NCI-H526 treated with DMSO at 0.1 percent for 48 hours (cell line): ENCODE results near the gene C1orf52.

Source experiments
- DNase-seq: peaks from one replicate; lab custom pipeline; 2025; lab: John Stamatoyannopoulos, UW

Gene C1orf52

DNA sequence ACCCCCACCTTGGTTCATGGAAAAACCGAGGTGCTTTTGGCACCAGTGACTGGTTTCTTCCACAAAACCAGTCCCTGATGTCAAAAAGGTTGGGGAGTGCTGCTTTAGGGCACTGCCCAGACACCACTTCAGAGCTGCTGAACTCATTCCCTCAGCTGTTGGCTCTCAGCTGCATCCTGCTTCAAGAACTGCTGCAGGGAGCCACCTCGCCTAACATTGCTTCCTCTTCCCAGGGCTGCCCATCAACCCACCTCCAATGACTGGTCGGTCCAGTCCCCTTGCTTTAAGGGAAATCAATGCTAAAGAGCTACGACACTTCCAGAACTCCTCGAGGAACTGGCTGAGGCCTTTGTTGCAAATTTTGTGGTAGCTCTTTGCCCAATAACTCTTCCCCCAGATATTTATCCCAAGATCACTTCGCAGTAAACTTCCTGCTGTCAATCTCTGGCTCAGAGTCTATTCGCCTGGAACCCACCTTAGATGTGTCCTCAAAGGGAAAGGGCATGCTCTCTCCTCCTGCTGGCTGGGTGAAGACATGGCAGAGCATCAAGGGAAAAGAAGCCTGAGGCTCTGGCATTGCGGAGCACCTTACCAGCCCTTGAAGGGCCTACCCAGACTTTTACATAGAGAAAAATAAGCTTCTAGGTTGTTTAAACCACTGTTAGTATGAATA lies 29.0 kb downstream of the C1orf52 start:
- DNase-seq: no peak

DNA sequence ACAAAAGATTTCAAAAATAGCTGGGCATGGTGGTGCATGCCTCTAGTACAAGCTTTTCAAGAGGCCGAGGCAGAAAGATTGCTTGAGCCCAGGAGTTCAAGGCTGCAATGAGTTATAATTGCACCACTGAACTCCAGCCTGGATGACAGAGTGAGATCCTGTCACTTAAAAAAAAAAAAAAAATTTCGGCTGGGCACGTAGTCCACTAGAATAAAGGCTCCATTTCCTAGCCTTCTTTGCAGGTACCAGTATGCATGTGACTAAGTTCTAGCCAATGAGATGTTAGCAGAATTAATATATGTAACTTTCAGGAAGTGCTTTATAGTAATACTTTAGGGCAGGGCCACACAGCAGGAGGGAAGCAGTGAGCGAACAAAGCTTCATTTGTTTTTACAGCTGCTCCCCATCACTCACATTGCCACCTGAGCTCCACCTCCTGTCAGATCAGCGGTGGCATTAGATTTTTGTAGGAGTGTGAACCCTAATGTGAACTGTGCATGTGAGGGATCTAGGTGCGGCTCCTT lies 29.8 kb downstream of the C1orf52 start:
- no peak for DNase-seq

DNA sequence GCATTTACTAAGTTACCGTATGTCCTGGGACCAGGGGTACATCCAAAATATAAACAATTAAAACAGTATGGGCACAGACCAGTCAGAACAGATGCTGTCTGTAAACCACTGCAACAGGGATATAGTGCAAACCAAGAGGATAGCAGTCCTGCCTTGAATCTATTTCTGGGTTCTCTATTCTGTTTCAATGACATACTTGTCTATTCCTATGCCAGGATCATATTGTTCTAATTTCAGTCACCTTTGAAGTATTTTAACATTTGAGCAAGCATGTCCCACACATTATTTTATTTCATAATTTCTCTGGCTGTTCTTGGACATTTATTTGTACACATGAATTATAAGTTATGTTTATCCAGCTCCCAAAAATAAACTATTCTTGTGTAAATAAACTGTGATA lies 30.5 kb downstream of the C1orf52 start:
- DNase-seq: no peak

DNA sequence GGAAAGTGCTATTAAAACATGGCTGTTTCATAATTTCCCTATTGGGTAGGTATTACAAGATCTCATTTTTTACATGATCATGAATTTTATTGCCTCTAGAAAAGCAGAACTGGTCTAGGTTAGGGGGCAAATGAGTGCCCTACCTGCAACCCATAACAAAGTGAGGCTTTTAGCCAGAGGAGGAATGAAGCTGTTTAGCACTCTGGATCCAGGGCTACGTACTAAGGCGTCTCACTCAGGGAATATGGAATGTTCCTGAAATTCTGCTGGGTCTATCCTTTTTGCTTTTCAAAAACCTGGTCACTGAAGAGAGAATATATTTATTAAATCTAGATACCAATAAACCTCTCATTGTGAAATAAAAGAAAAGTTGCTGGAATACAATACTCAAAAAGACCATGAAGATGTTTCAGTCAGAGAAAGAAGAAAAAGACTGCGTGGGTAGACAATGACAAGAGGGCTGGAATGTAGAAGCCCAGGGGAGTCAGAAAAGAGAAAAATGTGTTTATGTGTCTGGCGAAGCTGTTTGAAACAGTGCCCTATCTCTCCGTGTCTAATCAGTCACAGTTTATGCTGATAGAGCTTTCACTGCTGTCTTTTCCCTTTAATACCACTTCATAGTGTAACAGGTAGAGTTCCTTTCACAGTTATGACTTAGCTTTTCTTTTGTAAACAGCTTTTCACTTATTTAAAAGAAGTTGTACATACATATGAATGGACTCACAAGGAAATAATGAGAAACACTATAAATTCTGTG lies 33.7 kb downstream of the C1orf52 start:
- no peak for DNase-seq

DNA sequence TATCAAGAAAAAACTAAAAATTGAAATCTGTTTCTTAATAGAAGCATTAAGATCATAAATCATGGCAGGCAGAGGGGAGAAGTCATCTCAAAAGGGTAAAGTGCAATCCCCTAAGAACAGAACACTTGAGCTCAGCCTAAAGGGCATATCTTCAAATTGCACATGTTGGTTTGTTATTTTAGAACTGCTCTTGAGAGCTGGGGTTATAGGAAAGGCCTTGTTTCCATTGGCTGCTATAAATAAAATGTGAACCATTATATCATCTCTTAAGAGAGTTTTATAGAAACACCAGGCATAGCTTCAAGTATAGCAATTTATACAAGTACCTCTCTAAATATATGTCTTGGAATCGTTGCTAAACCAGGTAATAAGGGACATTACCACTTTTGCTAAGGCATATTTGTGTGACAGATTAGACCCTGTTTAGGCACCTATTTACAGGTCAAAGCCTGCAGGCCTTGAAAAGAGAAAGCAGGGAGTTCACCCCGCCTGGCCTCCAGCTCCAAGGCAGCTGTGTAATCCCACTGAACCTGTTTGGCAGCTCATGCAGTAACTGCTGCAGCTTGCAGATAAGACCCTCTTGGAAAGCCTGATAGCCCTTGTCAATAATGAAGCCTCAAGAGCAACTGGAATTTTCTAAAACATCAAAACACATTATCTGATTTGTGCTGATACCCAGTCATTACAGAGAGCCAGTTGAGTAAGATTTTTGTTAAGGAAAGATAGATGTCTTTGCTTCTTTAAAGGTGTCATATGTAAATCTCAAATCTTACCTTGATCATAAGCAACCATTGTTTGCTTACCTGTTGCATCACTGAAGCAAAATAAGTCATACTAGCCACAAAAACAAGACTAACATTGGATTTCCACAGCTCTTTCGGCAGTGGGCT lies 34.5 kb downstream of the C1orf52 start:
- DNase-seq: peak; percentile 43

DNA sequence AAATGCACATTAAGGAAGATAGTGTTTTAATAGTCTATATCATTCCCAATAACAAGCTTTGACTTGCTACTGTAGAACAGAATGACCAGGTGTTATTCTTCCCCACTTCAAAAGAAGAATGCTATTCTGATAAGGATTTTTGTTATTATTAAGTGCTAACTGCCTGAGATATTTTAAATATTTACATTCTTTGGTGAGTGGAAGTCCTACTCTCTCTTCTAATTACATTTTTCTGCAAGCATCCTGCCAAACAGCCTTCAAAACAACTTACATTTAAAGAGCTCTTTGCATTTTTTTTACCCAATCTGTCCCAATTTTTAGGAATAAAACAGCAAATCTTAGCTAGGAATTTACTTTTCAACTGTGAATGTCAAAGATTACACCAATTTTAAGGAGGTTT lies 35.2 kb downstream of the C1orf52 start:
- DNase-seq: no peak

DNA sequence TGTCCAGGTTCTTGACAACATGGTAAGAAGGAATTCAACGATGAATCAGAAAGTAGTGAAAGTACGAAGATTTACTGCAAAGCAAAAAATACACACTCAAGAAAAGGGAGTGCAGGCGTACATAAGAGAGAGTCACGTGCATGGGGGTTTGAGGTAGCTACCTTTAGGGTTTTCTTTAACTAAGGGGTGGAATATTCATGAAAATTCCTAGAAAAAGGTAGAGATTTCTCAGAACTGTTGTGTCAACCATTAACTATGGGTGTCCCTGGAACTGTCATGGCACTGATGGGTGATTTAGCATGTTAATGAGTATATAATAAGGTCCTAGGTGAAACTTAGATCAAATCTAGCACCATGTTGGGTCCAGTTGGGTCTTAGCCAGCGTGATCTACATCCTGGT lies 36.1 kb downstream of the C1orf52 start:
- no peak for DNase-seq

DNA sequence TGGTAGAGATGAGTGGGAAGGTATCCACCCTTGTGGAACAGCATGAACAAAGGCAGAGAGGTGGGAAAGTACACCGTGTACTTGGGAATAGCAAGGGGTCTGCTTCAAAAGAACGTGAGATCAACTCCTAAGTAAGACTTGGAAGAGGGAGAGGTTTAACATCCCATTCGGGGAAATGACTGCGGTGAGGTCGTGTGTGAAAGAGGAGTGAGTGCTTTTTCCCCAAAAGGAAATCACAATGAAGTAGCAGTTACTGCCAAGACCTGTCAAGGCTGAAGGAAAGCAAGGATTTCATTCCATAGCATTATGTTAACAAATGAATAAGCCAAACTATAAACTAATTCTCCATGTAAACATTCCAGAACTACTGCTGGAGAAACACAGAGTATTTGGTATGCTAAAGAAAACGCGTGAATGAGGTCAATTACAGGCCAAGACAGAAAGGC lies 38.7 kb downstream of the C1orf52 start:
- no peak for DNase-seq

DNA sequence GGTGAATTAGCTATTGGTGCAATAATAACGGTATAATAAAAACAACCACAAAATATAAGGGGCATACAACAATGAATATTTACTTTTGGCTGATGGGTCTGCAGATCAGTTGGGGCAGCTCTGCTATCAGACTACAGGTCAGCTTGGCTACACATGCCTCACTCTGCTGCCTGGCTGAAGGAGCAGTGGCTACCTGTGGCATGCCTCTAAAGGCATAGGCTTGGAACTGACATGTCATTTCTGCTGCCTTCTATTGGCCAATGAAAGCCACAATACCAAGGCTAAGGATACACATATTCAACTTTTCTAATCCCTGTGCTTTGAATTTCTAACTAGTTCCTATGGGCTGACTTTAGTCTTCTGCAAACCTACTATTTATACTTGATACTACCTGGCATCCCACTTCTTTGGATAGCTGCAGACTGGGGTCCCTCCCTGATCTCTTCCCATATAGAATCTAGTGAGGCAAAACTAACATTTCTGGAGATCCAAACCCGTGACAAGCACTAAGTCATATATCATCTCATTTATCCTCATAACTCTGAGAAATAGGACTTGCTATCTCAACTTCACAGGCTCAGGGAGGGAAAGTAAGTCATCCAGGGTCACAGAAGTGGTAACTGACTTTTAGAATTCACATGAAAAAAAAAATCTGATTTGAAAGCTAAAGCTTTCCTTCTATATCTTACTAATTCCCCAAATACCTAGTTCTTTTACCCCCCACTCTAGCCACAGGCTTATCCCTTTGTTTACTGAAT lies 39.4 kb downstream of the C1orf52 start:
- no peak for DNase-seq

DNA sequence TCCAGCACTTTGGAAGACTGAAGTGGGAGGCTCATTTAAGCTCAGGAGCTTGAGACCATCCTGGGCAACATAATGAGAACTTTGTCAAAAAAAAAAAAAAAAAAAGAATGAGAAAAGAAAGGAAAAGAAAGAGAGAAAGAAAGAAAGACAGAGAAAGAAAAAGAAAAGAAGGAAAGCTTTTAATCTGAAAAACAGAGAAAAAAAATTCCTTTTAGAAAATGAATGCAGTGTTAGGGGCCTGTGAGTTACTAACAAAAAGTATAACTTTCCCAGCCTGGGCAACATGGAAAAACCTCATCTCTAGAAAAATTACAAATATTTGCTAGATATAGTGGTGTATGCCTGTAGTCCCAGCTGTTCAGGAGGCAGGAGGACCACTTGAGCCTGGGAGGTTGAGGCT lies 42.8 kb downstream of the C1orf52 start:
- no peak for DNase-seq

DNA sequence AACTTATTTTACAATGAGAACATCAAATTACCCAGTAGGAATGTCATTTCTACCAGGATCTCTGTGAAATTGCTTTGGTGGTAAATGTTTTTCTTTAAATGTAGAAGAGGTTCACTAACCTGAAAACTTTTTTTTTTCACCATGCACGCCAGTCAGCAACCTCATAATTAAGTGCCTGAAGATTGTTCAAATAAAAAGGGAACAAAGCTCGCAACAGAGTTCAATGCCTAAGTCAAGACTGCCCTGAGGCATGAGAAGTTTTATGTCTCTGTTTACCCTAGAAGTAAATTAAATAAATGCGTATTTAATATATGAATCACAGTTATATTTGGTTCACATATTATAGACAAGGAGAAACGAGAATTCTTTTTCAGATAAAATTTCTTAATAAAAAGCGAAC lies 44.8 kb downstream of the C1orf52 start:
- DNase-seq: no peak

DNA sequence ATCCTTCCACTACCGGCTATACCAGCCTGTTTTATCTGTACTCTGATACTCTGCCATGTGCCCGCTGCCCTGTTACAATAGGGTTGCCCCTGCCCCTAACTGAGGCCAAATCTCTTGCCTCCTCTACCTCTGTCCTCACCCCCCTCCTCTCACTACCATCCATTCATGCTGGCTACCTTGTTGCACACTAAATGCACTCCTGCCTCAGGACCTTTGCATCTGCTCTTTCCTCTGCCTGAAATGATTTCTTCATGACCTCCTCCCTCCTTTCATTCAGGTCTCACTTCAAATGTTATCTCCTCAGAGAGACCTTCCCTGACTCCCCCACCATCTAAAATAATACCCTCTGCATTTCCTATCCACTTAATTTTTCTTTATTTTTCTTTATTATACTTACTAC lies 51.0 kb downstream of the C1orf52 start:
- DNase-seq: no peak

DNA sequence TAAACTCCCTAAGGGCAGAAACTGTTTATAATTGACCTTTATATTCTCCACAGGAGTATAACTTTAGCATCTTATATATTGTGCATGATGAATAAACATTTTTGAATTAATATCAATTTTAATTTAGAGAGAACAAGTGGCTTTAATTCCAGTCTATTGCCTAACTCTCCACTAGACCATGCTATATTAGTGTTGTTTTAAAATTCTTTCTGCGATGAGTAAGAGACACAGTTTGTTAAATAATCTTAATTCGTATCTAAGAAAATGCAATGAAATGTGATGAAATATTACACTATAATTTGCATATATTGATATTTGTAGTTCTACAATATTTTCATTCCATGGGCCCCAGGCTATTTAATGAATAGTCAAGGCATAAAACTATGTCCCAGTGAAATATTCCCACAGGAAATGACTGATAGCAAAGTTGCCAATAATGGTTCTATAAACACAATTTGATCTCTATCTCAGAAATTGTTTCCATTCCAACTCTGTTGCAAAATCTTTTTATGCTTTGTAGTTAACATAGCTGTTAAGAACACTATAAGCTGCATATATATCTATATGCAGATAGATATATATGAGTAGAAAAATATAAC lies 55.8 kb downstream of the C1orf52 start:
- no peak for DNase-seq

DNA sequence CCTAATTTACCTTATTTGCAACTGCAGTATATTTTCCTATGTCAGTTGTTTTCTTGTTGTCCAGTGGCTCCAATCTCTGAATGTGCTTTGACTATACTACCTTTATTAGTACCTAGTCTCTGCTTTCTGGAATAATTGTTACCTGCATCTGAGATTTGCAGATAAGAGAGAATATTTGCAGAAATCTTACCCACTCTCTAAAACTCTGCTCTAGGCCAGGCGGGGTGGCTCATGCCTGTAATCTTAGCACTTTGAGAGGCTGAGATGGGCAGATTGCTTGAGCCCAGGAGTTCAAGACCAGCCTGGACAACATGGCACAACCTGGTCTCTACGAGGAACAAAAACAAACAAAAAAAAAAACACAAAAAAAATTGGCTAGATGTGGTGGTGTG lies 56.6 kb downstream of the C1orf52 start:
- DNase-seq: no peak

DNA sequence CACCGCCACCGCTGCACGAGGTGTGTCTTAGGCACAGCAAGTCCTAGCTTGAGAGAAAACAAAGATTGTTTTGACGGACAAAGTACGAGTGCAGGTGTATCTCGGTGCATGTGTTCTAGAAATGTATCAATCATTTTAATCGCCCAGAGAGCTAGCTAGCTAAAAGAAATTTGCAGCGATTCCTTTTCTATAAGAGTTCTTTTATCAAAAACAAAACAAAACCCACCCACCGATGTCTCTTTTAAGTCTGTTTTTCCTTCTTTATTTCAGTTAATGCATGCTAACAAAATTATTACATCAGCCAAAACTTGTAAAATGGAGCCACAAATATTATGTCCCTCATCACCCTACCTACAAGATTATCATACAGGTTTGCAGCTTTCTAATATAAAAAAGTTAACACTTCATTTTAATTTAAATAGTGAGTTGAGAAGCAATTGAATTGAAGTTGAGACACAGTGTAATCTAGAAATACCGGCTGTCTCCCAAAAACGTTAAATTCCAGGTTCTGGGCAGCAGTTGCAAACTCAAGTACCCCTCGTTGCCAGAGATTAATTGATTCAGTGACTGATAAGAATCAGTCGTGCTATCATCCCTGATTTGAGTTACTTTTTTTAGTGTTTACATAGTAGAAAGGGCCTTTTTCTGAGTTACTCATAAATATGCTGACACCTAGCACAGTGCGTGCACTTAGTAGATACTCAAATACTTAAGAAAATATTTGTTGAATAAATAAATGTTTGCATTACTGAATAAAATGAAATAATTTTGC lies 57.2 kb downstream of the C1orf52 start:
- DNase-seq: no peak

DNA sequence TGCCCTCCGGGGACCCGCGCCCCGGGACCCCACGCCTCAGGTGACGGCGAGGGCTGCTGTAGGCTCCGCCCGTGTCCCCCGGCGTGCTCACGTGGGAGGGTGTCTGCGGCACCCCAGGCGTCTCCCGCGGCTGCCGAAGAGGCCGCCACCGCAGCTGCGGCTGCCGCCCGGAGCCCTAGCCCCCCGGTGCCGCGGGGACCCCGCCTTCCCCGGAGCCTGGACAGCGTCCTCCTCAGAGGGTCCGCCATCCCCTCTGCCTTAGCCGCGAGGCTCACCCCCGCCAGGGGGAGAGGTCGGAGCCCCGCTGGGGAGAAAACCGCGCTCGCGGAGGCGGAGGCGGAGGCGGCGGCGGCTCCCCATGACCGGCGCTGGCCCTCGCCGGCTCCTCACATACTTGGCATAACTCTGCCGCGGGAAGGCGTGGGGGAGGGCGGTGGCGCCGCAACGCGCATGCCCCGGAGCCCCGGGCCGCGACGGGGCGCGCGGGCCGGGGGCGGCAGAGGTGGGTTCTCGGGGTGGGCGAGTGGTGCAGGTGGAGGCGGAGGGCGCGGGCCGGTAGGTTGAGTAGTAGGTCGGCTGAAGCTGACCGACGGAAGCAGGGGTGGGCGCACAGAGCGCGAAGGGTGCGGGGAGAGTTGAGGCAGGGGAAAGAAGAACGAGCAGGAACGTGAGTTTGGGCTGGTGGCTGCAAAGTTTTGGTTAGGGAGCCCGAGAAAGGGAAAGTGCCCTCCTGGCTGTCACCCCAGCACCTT lies 57.9 kb downstream of the C1orf52 start:
- DNase-seq: peak; percentile 15

DNA sequence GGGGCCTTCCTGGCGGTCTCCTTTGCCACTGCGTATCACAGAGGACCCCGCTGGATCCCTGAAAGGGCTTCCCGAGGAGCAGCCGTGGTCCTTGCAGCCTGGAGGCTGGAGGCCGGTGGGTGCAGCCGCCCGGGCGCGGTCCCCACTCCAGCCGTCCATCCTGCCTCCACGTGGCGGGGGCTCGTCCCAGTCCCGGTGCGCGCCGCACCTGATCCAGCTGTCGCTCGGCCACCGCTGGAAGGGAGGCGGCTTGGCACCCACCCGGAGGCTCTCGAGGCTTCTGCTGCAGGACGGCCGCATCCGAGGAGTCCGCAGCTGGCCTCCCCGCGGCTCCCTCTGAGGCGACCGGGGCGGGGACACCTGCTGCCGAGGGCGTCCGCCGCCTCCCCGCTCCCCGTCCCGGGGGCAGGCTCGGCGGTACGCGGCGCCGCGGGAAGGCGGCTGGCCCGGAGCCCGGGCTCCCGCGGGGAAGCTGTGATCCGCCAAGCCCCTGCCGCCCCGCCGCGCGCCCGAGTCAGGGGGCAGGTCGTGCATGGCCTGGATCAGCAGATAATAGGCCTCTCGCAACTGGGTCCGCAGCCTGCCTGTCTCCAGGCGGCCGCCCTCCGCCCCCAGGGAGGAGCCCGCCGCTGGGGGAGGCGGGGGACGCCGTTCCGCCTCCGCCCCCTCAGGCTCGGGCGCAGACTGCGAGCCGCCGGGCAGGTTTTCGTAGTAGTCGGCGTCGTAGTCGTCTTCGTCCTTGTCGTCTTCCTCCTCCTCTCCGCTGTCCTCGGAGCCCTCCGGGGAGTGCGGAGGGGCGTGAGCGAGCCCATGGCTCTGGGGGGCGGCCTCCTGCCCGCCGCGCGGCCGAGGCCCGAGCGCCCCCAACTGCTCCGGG lies 58.8 kb downstream of the C1orf52 start, which contains the start of gene SYDE2:
TSS of gene SYDE2 (minus strand) at position 554 of the 877 bp plus-strand sequence. CDS start at position 534, 20 bp downstream.
- peak; percentile 70 for DNase-seq
